GM19438 (cell line): ENCODE measurements around the gene CSNK1A1L.

ENCODE experiments used
- ATAC-seq: cut with Tn5 transposase; IDR thresholded peaks from one replicate; pipeline ENCODE4 v1.9.1; 2021; ENCODE audit warnings: low read depth; ENCODE audit not compliant: unreplicated experiment

CSNK1A1L gene

GRCh38 chr13:37105251-37105714, at the start of gene CSNK1A1L:
Gene CSNK1A1L (minus strand): TSS chr13:37105664. CDS start chr13:37105256, 408 bp downstream.
- ATAC-seq: no peak

- ATAC-seq: no peak
Measured at GRCh38 chr13:37149380-37149779, 43.9 kb upstream of the CSNK1A1L start.

GRCh38 chr13:37148501-37148900, 43.0 kb upstream of the CSNK1A1L start:
- no peak for ATAC-seq

- no peak for ATAC-seq
Measured at GRCh38 chr13:37144661-37145060, 39.2 kb upstream of the CSNK1A1L start.

- no peak for ATAC-seq
Measured at GRCh38 chr13:37143911-37144310, 38.4 kb upstream of the CSNK1A1L start.

GRCh38 chr13:37142877-37143276, 37.4 kb upstream of the CSNK1A1L start:
- no peak for ATAC-seq

GRCh38 chr13:37141011-37141410, 35.5 kb upstream of the CSNK1A1L start:
- no peak for ATAC-seq

- no peak for ATAC-seq
Measured at GRCh38 chr13:37139356-37139755, 33.9 kb upstream of the CSNK1A1L start.

- no peak for ATAC-seq
Measured at GRCh38 chr13:37138926-37139325, 33.5 kb upstream of the CSNK1A1L start.

GRCh38 chr13:37138169-37138568, 32.7 kb upstream of the CSNK1A1L start:
- ATAC-seq: no peak

- ATAC-seq: no peak
Measured at GRCh38 chr13:37136633-37137032, 31.2 kb upstream of the CSNK1A1L start.

GRCh38 chr13:37136187-37136586, 30.7 kb upstream of the CSNK1A1L start:
- ATAC-seq: no peak

GRCh38 chr13:37134411-37135041, 29.1 kb upstream of the CSNK1A1L start:
- no peak for ATAC-seq

GRCh38 chr13:37132211-37132610, 26.7 kb upstream of the CSNK1A1L start:
- ATAC-seq: no peak

- no peak for ATAC-seq
Measured at GRCh38 chr13:37131092-37131491, 25.6 kb upstream of the CSNK1A1L start.

- ATAC-seq: no peak
Measured at GRCh38 chr13:37129866-37130265, 24.4 kb upstream of the CSNK1A1L start.

- no peak for ATAC-seq
Measured at GRCh38 chr13:37127691-37128241, 22.3 kb upstream of the CSNK1A1L start.

- ATAC-seq: no peak
Measured at GRCh38 chr13:37123337-37123736, 17.9 kb upstream of the CSNK1A1L start.

GRCh38 chr13:37118016-37118415, 12.6 kb upstream of the CSNK1A1L start:
- ATAC-seq: no peak

- no peak for ATAC-seq
Measured at GRCh38 chr13:37114250-37114649, 8.8 kb upstream of the CSNK1A1L start.

- ATAC-seq: no peak
Measured at GRCh38 chr13:37113534-37113933, 8.1 kb upstream of the CSNK1A1L start.

GRCh38 chr13:37109051-37109678, 3.7 kb upstream of the CSNK1A1L start:
- no peak for ATAC-seq
